Measurements from ENCODE around the gene EPS8. TPM values are rescaled to one million over a fixed set of nuclear protein-coding genes. Genes with fewer than 3 reads are reported as not detected.

The EPS8 gene
- total RNA-seq, 1 donor from 2014 or later, result 195 TPM

Other genes starting within 250 kb of the EPS8 start
- 105 and 126 TPM in 2 replicates for gene STRAP, start 93.0 kb upstream of the EPS8 start, total RNA-seq
- gene DERA, start 121.9 kb upstream of the EPS8 start, total RNA-seq, result 102 and 236 TPM in 2 replicates